Stimulated activated CD8-positive, alpha-beta memory T cell treated with anti-CD3 and anti-CD28 coated beads, Interleukin-7, amount 100 ng/mL, for 1 hour (primary cell): ENCODE measurements around the gene CTCFL.

Source experiments
- DNase-seq, 2 donors: peaks; one replicate each; pipeline ENCODE4 v3.0.0-alpha.2; 2020; ENCODE audit warnings: low read depth in 2 of 2

CTCFL gene

GRCh38 chr20:57465486-57465885 lies 59.5 kb downstream of the CTCFL start:
- DNase-seq, result no peak

DNA sequence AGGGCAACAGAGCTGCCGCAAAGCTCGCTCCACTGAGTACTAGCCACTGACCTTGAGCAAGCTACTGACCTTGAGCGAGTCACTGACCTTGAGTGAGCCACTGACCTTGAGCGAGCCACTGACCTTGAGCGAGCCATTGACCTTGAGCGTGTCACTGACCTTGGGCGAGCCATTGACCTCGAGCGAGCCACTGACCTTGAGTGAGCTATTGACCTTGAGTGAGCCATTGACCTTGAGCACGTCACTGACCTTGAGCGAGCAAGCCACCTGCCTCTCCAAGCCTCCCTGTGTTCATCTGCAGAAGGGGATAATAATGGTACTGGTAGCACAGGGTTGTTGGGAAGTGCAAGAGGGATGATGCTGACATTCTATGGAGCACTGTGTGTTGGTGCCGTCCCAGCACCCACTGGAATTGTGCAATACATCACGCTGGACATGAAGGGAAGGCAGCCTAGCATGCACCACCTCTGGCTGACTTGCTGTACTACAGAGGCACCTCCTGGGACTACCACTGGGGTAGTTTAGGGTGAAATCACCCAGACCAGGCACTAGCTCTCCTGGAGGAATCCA lies 60.2 kb downstream of the CTCFL start:
- no peak for DNase-seq

DNA sequence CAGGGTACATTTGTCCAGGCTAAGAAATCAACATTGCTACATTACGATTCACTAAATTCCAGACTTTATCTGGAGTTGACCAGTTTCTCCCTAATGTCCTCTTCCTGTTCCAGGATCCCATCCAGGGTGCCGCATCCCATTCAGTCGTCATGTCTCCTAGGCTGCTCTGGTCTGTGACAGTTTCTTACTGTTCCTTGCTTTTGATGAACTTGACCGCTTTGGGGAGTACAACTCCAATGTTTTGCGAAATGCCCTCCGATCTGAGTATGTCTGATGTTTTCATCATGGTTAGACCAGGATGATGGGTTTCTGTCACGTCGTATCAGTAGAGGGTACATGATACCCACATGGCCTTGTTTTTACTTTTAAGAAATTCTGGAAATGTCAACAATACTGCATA lies 62.2 kb downstream of the CTCFL start:
- no peak for DNase-seq

DNA sequence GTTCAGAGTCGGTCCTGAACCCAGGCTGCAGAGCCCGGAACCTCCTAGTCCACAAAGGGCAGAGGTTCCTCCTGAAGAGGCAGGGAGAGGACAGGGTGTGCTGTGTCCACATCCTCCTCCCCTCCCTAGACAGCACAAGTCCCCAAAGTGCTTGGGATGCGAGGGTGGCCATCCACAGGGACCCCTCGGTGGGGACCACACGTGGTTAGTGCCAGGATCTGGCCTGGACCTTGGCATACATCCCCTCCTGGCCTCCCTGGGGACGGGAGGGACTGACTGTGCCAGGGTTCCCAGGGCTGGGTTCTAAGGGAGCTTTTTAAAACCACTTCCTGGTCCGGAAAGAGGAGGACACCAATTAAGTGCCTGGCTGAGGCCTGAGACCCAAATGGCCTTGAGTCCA lies 63.2 kb downstream of the CTCFL start:
- DNase-seq, result no peak

GRCh38 chr20:57460781-57461465 lies 64.0 kb downstream of the CTCFL start:
- DNase-seq, result no peak

DNA sequence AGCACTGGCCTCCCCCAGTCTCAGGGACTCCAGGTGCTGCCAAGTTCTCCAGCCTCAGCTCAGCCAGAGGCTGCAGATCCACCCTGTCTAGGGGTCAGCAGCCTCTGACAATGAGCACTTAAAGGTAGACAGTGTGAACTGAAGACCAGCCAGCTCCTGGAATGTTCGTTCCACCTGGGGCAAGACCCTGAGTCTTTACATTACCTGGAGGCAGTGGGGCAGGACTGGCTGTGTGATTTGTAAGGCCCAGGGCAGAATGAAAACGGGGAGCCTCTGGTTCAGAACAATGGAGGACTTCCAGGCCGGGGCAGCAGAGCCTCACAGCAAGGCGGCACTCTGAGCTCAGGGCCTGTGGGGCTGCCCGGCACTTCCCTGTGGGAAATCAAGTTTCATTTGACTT lies 65.0 kb downstream of the CTCFL start:
- no peak for DNase-seq

DNA sequence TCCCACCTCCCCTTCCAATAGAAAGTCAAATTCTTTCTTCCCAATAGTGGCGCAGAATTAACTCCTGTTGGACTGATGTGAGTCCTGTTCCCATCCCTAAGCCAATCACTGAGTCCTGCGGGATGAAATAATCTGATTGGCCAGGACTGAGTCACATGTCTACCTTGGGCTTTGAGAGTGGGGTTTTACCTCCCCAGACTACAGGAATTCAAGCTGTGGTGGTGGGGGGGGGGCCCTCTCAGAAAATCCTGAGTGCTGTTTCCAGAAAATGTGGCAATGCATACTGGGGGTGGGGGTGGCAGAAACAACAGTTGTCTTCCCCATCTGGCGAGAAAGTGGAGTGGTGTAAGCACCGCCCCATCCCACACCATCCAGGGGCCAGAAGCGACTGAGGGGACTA lies 65.7 kb downstream of the CTCFL start:
- no peak for DNase-seq

- no peak for DNase-seq
Observed at GRCh38 chr20:57458400-57459160, 66.4 kb downstream of the CTCFL start.

DNA sequence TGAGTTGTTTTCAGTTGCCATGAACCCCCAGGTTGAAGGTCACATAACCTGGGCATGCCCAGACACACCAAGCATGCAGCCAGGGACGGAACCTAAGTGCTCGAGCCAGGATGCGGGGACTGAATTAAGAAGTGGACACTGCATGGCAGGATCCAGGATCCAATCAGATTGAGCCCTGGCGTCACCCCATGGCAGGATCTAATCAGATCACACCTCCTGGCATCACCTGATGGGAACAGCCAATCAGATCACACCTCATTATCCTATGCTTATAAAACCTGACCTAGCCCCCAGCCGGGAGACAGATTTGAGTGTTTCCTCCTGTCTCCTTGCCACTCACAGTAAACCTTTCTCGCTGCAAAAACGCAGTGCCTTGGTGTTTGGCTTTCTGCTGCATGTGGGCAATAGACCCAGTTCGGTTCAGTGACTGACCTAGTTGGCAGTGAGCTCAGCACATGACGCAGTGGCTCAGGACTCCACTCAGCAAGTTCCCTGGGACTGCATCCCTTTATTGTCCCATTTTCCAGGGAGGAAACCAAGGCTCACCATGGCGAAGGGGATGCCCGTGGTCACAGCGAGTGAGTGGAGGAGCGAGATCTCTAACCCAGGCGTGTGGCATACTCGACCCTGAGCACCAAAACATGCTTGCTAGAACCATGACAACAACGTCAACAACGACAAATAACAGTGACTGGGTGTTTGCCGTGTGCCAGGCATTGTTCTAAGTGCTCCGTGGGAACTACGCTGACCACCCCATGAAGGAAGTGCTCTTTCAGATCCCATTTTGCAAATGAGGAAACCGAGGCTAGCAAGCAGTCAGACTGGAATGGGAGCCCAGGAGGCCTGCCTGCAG lies 67.5 kb downstream of the CTCFL start:
- no peak for DNase-seq

GRCh38 chr20:57456116-57456515 lies 68.8 kb downstream of the CTCFL start:
- no peak for DNase-seq

DNA sequence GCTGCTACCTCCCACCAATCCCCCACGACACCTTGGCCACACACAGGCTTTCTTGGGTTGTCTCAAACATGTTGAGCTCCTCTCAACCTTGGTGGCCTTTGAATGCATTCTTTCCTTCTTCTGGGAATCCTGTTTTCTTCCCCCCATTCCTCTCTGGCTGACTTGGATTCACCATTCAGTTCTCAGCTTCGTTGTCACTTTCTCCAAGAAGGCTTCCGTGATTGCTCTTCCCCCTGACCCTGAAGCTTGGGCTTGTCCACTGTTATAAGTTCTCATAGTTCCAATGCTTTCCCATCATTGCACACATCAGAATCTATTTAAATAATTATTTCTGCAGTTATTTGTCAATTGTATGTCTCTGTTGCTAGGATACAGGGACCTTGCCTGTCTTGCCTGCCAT lies 69.6 kb downstream of the CTCFL start:
- DNase-seq, result no peak

DNA sequence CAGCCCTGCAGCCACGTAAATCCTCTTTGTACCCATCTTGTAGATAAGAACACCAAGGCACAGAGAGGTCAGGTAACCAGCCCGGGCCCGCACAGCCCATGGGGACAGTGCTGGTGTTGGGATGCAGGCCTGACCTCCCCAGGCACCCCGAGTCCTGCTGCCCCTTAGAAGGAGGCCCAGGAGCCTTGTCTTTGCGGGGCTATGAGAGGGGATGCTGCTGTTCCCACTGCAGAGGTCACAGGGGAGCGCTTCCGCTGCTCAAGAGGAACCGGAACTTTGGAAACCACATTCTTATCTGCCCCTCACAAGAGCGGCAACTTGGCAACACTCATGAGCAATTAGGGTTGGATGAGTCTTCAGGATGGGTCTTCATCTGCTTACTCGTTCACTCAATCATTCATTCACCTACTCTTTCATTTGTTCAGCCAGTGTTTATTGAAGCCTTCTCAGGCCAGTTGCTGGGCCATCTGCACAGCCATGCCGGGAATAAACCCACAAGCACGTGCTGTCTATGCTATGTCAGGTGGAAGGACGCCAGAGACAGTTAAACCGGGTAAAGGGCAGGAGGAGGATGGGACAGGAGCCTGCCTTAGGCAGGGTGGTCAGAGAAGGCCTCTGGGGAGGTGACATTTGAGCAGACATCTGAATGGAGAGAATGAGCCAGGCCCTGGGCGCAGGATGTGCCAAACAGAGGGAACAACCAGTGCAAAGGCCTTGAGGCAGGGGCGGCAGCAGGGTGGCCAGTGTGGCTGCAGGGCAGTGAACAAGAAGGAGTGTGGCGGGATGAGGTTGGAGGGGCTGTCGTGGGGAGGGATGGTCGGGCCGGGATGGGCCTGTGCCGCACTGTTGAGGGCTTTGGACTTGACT lies 72.9 kb downstream of the CTCFL start:
- no peak for DNase-seq

- DNase-seq, result no peak
Observed at GRCh38 chr20:57451431-57451794, 73.5 kb downstream of the CTCFL start.

GRCh38 chr20:57450931-57451330 lies 74.0 kb downstream of the CTCFL start:
- DNase-seq, result no peak

DNA sequence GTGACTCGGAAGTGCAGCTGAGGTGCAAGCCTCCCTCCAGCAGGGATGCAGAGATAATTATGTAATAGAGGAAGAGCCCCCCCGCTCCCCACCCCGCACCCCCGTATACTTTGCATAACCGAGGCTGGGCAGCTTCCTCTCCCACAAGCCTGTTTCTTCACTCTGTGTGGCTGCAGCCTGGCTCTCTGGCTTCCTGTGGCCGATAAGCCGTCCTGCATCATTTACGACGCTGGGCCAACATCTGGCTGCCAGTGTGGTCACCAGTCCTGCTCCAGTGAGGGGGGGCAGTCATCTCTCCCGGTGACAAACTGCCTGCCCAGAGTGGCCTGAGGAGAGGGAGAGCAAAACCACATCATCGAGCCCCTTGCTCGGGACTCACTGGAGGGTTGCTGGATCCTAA lies 74.5 kb downstream of the CTCFL start:
- no peak for DNase-seq

DNA sequence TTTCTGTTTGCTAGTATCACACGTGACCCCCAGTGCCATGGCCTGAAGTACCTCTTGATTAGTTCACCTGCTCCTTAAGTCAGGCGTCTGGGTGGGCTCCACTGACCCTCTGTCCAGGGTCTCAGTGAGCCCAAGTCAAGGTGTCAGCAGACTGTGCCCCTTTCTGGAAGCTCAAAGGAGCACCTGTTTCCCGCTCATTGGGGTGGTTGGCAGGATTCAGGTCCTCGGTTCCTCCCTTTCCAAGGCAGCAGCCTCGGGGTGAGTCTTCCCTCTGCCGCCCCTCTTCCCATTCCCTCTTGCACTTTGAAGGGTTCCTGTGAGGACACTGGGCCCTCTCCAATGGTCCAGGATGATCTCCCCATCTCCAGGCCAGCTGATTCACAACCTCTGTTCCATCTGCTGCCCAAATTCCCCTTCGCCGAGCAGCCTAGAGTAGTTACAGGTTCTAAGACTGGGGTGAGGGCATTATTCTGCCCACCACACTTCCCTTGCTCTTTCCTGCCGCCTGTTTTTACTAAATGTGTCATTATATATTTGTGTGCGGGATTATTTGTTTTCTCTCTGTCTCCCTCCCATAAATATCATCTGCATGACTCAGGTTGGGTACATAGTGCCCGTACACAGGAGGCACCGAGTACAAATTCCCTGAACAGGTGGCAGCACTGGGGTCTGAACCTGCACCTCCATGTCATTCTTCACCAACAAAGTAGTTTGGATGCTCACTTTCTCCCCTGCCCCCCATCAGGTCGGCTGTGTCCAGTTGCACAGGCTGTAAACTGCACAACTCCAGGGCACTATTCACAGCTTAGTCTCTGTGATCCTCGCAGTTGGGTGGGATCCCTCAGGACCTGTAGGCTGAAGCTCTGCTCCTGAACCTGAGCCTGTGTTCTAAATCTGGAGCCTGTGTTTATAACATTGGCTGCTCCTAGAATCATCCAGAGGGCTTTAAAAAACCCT lies 75.3 kb downstream of the CTCFL start:
- no peak for DNase-seq

DNA sequence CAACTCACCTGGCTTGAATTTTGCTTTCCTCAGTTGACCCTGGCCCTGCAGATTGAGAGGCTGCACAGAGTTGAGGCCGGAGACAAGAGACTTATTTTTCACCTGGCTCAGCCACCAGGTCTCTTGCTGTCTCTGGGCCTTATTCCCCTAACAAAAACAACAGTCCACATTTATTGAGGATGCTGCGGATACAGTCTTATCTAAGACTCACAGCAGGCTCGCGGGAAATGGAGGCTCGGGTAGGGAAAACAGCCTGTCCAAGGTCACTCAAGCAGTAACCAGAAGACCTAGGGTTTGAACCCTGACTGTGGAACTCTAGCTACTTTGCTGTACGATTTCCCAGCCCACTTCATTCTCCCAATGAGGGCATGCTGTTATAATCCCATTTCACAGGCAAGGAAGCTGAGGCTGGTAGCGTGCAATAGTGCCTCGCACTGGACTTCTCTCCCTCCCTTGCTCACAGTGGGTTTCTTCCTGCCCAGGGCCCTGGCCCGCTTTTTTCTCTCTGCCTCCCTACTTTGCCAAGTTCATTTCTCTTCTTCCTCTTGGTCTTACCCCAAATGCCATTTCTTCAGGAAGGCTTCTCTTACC lies 76.1 kb downstream of the CTCFL start:
- no peak for DNase-seq
